OCI-LY7 (cell line): ENCODE data around the gene GRIPAP1. TPM values are rescaled to one million over a fixed set of nuclear protein-coding genes. Genes with fewer than 3 reads are reported as not detected.

Experiments used
- Bru-seq: library from RNA; stranded (reverse); fragments of 400-500 nt; gene quantifications from one replicate; lab custom pipeline; 2021; lab: Mats Ljungman, UMichigan
- BruChase-seq, 2 experiments: library from RNA; stranded (reverse); fragments of 400-500 nt; gene quantifications; one replicate each; lab custom pipeline; 2021; lab: Mats Ljungman, UMichigan
- BruUV-seq: library from RNA; stranded (reverse); fragments of 400-500 nt; replicated peaks from 2 replicates; lab custom pipeline; 2021; lab: Mats Ljungman, UMichigan
- CTCF ChIA-PET: fragments of 300-600 bp; sonication (Branson Sonifier 250); formaldehyde crosslinking; loops from one replicate; lab custom pipeline; 2022; ENCODE audit warnings: antibody characterized with exemption; ENCODE audit not compliant: unreplicated experiment; lab: Charles Lee
- POLR2A ChIA-PET: fragments of 300-600 bp; sonication (Branson Sonifier 250); formaldehyde crosslinking; loops from one replicate; lab custom pipeline; 2022; ENCODE audit warnings: antibody characterized with exemption; lab: Charles Lee
- DNase-seq: peaks from one replicate; pipeline ENCODE4 v3.0.0-alpha.2; 2015; ENCODE audit warnings: low spot score
- H2AFZ ChIP-seq: fragments of 200-600 bp; sonication (generic), shearing (Covaris generic); 2 replicates; pipeline ENCODE4 v1.6.1; 2014; ENCODE audit warnings: mild to moderate bottlenecking, antibody characterized with exemption, low read length, moderate library complexity
- H3K27ac ChIP-seq: fragments of 200-600 bp; sonication (generic); 2 replicates; pipeline ENCODE4 v1.5.1; 2014; ENCODE audit warnings: mixed run types, low read depth, mild to moderate bottlenecking, moderate library complexity, low read length, inconsistent platforms; ENCODE audit not compliant: poor library complexity, severe bottlenecking
- H3K36me3 ChIP-seq: fragments of 200-600 bp; sonication (generic); 2 replicates; pipeline ENCODE4 v1.6.1; 2014; ENCODE audit warnings: mild to moderate bottlenecking, antibody characterized with exemption, low read length, moderate library complexity, mixed read lengths; ENCODE audit not compliant: insufficient read depth
- H3K4me1 ChIP-seq: fragments of 200-600 bp; sonication (generic); 2 replicates; pipeline ENCODE4 v1.5.1; 2014; ENCODE audit warnings: mild to moderate bottlenecking, low read length; ENCODE audit not compliant: insufficient read depth, poor library complexity, severe bottlenecking
- H3K4me2 ChIP-seq: fragments of 200-600 bp; sonication (generic); 2 replicates; pipeline ENCODE4 v1.6.1; 2014; ENCODE audit warnings: mild to moderate bottlenecking, low read length
- H3K4me3 ChIP-seq: fragments of 200-600 bp; sonication (generic); 2 replicates; pipeline ENCODE4 v1.5.1; 2014; ENCODE audit warnings: mild to moderate bottlenecking, low read depth, low read length; ENCODE audit not compliant: poor library complexity, severe bottlenecking
- H3K79me2 ChIP-seq: fragments of 200-600 bp; sonication (generic); 2 replicates; pipeline ENCODE4 v1.6.1; 2016; ENCODE audit warnings: low read depth, mild to moderate bottlenecking, low read length, moderate library complexity, mixed read lengths; ENCODE audit not compliant: insufficient read depth
- H3K9me2 ChIP-seq: fragments of 200-600 bp; sonication (generic); 2 replicates; pipeline ENCODE4 v1.6.1; 2016; ENCODE audit warnings: mild to moderate bottlenecking, low read length, mixed read lengths; ENCODE audit not compliant: insufficient read depth
- H3K9me3 ChIP-seq: fragments of 200-600 bp; sonication (generic); 2 replicates; pipeline ENCODE4 v1.6.1; 2014; ENCODE audit warnings: mild to moderate bottlenecking, mixed run types, low read length, mixed read lengths
- H4K20me1 ChIP-seq: fragments of 200-600 bp; sonication (generic); 2 replicates; pipeline ENCODE4 v1.6.1; 2014; ENCODE audit warnings: mild to moderate bottlenecking, antibody characterized with exemption, low read length, moderate library complexity, mixed read lengths; ENCODE audit not compliant: insufficient read depth
- EZH2phosphoT487 ChIP-seq: fragments of 200-600 bp; sonication (generic); IDR thresholded peaks from 2 replicates; pipeline ENCODE4 v1.6.1; 2018; ENCODE audit warnings: low read depth, borderline replicate concordance, mild to moderate bottlenecking, mixed run types, antibody characterized with exemption, low read length, moderate library complexity, mixed read lengths
- intact Hi-C: fragments of 100-400 bp; cut with micrococcal nuclease; formaldehyde crosslinking; loops from one replicate; pipeline ENCODE4 v1.10.0; 2022; ENCODE audit not compliant: unreplicated experiment
- long read RNA-seq: library from polyadenylated mRNA; stranded (forward); transcript quantifications from one replicate; pipeline ENCODE4 v2.0.0, GENCODE V29; 2022
- total RNA-seq, 2 experiments: library from RNA; depleted of rRNA in 1 of 2; stranded (reverse); fragments of >200 nt in 1 of 2; shearing (Covaris generic) in 1 of 2; gene quantifications; 2 replicates each; pipeline ENCODE4 v1.2.3, GENCODE V29; 2014 to 2022
- TF ChIP-seq, protein P1 (sequence below): fragments of 200-600 bp; sonication (generic); conservative IDR thresholded peaks from 2 replicates; pipeline ENCODE4 v1.5.1; 2014; ENCODE audit warnings: mild to moderate bottlenecking, antibody characterized with exemption, low read length, moderate library complexity, mixed read lengths

GRIPAP1 gene, protein sequence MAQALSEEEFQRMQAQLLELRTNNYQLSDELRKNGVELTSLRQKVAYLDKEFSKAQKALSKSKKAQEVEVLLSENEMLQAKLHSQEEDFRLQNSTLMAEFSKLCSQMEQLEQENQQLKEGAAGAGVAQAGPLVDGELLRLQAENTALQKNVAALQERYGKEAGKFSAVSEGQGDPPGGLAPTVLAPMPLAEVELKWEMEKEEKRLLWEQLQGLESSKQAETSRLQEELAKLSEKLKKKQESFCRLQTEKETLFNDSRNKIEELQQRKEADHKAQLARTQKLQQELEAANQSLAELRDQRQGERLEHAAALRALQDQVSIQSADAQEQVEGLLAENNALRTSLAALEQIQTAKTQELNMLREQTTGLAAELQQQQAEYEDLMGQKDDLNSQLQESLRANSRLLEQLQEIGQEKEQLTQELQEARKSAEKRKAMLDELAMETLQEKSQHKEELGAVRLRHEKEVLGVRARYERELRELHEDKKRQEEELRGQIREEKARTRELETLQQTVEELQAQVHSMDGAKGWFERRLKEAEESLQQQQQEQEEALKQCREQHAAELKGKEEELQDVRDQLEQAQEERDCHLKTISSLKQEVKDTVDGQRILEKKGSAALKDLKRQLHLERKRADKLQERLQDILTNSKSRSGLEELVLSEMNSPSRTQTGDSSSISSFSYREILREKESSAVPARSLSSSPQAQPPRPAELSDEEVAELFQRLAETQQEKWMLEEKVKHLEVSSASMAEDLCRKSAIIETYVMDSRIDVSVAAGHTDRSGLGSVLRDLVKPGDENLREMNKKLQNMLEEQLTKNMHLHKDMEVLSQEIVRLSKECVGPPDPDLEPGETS
- total RNA-seq (2014; rRNA removed; shearing (Covaris generic)), result 27.5 and 42.7 TPM in 2 replicates
- total RNA-seq (2022), result 95.9 and 98.3 TPM in 2 replicates
- Bru-seq, nascent RNA, result percentile 72 among the genes with signal in this experiment
- BruChase-seq, experiment 1, labeled RNA remaining after a 6-hour chase, result percentile 88 among the genes with signal in this experiment
- percentile 85 among the genes with signal in this experiment for BruChase-seq, experiment 2, labeled RNA remaining after a 2-hour chase
- long read RNA-seq, transcript GRIPAP1-201 (26 exons, 3,031 nt), result major isoform, 22 of 86 reads
- long read RNA-seq, partial matches to known transcripts, result 22 of 86 reads
- long read RNA-seq, other reads (novel, unspliced or antisense), result 41 of 86 reads

DNA sequence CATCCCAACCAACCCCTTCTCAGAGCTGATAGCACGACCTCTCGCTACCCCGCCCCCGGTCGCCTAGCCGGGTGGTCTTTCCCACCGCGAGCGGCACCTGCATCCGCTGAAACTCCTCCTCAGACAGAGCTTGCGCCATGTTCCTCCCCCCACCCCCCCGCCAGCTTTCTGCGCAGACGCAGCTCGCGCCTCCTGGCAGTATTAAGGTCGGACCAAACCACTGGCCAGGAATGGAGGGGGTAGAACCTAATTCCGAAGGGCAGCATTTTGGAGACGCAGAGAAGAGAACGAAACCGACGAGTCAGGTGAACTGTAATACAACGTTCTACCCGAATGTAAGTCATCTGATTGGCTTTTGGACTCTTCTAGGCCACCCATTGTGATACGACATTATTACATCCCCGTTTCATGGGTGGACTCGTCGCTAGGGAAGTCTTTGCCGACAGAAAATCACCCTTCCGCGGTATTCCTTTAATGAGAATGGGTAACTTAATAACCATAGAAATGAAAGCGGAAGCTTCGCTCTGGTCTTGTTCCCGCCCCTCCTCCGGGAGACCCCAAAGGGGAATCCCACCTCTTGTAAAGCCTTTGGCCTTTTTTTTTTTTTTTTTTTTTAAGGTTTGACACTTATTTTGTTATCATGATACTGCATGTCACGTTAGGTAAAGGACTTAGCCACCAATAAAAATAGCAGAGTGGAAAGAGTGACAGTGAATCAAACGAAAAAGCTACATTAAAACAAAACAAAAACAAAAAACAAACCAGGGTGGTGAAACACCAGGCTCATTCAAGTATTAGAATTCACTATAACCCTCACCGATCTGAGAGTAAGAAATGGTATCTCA, at the start of gene GRIPAP1:
GRIPAP1 (minus strand) TSS at position 174 of the 845 bp plus-strand sequence; CDS start at position 139, 35 bp downstream.
- Histone ChIP-seq H3K4me3 (peak within 1 kb of the TSS; percentile 88), H3K27ac (peak within 1 kb of the TSS; percentile 75), H2AFZ (peak within 1 kb of the TSS; percentile 49; the same call in 1 of the 2 replicates), H3K4me2 (peak within 1 kb of the TSS; percentile 60), H3K36me3 (peaks cover 26% of the 10 kb centered on the region), H3K9me2 (no peaks in the 10 kb centered on the region), H3K9me3 (no peaks in the 10 kb centered on the region), H3K79me2 (peaks cover 10% of the 10 kb centered on the region; the same call in 1 of the 2 replicates), H4K20me1 (no peaks in the 10 kb centered on the region), H3K4me1 (peaks cover 20% of the 10 kb centered on the region)
- ChIA-PET CTCF (interaction anchor here (0.5 to 0.7 kb wide), 5 partner anchors 28 to 394 kb away, joined by 3 to 7 read pairs (median 4); no protein-coding TSS in a partner anchor), POLR2A (interaction anchor here (0.5 to 1.4 kb wide), 8 partner anchors 10 to 416 kb away, joined by 3 to 9 read pairs (median 5); no protein-coding TSS in a partner anchor)
- TF ChIP-seq EZH2phosphoT487, result no peak
- TF ChIP-seq, protein P1, sequence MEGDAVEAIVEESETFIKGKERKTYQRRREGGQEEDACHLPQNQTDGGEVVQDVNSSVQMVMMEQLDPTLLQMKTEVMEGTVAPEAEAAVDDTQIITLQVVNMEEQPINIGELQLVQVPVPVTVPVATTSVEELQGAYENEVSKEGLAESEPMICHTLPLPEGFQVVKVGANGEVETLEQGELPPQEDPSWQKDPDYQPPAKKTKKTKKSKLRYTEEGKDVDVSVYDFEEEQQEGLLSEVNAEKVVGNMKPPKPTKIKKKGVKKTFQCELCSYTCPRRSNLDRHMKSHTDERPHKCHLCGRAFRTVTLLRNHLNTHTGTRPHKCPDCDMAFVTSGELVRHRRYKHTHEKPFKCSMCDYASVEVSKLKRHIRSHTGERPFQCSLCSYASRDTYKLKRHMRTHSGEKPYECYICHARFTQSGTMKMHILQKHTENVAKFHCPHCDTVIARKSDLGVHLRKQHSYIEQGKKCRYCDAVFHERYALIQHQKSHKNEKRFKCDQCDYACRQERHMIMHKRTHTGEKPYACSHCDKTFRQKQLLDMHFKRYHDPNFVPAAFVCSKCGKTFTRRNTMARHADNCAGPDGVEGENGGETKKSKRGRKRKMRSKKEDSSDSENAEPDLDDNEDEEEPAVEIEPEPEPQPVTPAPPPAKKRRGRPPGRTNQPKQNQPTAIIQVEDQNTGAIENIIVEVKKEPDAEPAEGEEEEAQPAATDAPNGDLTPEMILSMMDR, result no peak
- BruUV-seq, result TSS peak; percentile 96
- intact Hi-C loops, result loop anchor here (2.0 to 5.0 kb wide), 2 partner anchors 40 kb away; partner anchors contain the start of gene TFE3
- peak; percentile 94 for DNase-seq

DNA sequence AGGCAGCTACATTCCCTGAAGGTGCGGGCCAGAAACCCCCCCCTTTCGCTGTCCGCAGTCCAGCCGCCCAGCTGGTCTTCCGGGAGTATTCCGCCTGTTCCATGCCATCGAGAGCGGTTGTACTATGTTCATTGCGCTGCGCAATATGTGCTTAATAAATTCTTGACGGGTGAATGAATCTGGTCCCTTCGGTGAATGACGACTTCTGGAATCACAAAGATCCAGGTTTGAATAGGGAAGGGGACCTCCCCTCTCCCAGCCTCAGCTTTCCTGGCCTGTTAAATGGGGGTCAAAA, 41.9 kb upstream of the GRIPAP1 start:
- H3K4me1 ChIP-seq, result peaks cover 41% of the 10 kb centered on the region
- H3K27ac ChIP-seq, result no peak overlapping the region
- H3K4me2 ChIP-seq, result peak overlapping the region; percentile 78
- POLR2A ChIA-PET, result interaction anchor here (0.6 to 3.3 kb wide), 3 partner anchors 81 to 101 kb away, joined by 3 to 12 read pairs (median 3); no protein-coding TSS in a partner anchor
- H4K20me1 ChIP-seq, result no peaks in the 10 kb centered on the region
- H3K9me2 ChIP-seq, result no peaks in the 10 kb centered on the region
- H3K9me3 ChIP-seq, result no peaks in the 10 kb centered on the region
- H3K4me3 ChIP-seq, result peak overlapping the region; percentile 47
- TF ChIP-seq, protein P1, result no peak; the same call in 1 of the 2 replicates
- no peak for TF ChIP-seq EZH2phosphoT487
- DNase-seq, result no peak
- H3K79me2 ChIP-seq, result peaks cover 13% of the 10 kb centered on the region; the same call in 1 of the 2 replicates
- intact Hi-C loops, result loop anchor here (2.0 to 5.0 kb wide), 4 partner anchors 41 to 147 kb away; partner anchors contain the start of genes GRIPAP1, PIM2, PQBP1 and TIMM17B
- H2AFZ ChIP-seq, result peak overlapping the region; percentile 94
- CTCF ChIA-PET, result no interaction called here
- no TSS peak for BruUV-seq
- peaks cover 5% of the 10 kb centered on the region; the same call in 1 of the 2 replicates for H3K36me3 ChIP-seq
